Measurements from ENCODE around the gene CXCR3. TPM values are rescaled to one million over a fixed set of nuclear protein-coding genes. Genes with fewer than 3 reads are reported as not detected.
A peak's percentile ranks its signal among the peaks of the same experiment; 100 is the strongest.

CXCR3 gene
- total and polyA plus RNA-seq, 10 of the 15 experiments (the other 5 are each of a cell fraction or from before 2014, with no cell fraction given), result 1.4 to 48.2 (median 15.7) TPM

DNA sequence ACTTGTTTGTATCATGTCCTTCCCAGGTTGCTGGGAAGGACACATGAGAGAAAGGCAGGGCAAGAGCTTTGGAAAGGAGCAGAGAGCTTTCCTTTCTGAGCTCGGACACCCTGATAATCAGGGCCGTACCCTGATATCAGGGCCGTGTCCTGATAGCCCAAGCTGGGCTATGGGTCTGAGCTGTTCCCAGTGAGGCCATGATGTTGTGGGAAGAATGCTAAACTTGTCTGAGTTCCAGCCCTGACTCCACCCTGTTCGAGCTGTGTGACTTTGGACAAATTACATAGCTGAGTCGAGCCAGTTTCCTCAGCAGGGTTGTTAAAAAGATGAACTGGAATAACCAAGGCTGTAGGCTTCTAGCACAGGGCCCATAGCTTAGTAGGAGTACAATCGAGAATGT is 3.3 kb upstream of the CXCR3 start:
- ChIA-PET CTCF (interaction anchor here (0.6 to 3.2 kb wide), 3 partner anchors 8 to 15 kb away, joined by 3 to 16 read pairs (median 3); no protein-coding TSS in a partner anchor), POLR2A (interaction anchor here (0.7 to 2.6 kb wide), 6 partner anchors 12 to 89 kb away, joined by 3 to 17 read pairs (median 4); partner anchors contain the start of gene OGT), RAD21 (ENCODE audit: unreplicated experiment) (interaction anchor here (0.6 to 6.6 kb wide), 7 partner anchors 8 to 89 kb away, joined by 3 to 44 read pairs (median 5); partner anchors contain the start of gene OGT), SMC1A (ENCODE audit: uncharacterized antibody, unreplicated experiment) (interaction anchor here (0.8 to 9.3 kb wide), 6 partner anchors 13 to 83 kb away, joined by 3 to 119 read pairs (median 4); no protein-coding TSS in a partner anchor)
- no peak overlapping the region for H3K9ac ChIP-seq (ENCODE audit: control insufficient read depth, insufficient read depth, low read length)
- no peaks in the 10 kb centered on the region for H3K27me3 ChIP-seq (replicated peaks in 1 of 2; ENCODE audit: control insufficient read depth in 2 of 2, insufficient read depth in 2 of 2, low read length in 1 of 2)
- FAIRE-seq (no peak), DNase-seq (ENCODE audit: low read depth, low spot score) (no peak), ATAC-seq (no peak)
- in situ Hi-C loops (cut with MboI), result no loop called here
- no peak overlapping the region for H2AFZ ChIP-seq (ENCODE audit: control insufficient read depth, low read depth, low read length)
- intact Hi-C loops (cut with micrococcal nuclease; ENCODE audit: unreplicated experiment), result loop anchor here (1.0 kb wide), 2 partner anchors 12 to 29 kb away; no protein-coding TSS in a partner anchor
- H3K4me2 ChIP-seq (ENCODE audit: control insufficient read depth, insufficient read depth), result no peak overlapping the region
- WGBS (ENCODE audit: insufficient coverage, insufficient replicate concordance, low lambda C conversion rate, missing lambda C conversion rate), result 74% methylated on average over 6 of the region's 6 CpGs
- H3K4me3 ChIP-seq, result no peak overlapping the region
- H3K4me1 ChIP-seq (ENCODE audit: control insufficient read depth, insufficient read depth, low read length), result peaks cover 56% of the 10 kb centered on the region
- no TSS peak for BruUV-seq (replicated peaks)
- peaks cover 15% of the 10 kb centered on the region for H3K79me2 ChIP-seq (ENCODE audit: control insufficient read depth, insufficient read depth, low read length)
- H3K36me3 ChIP-seq (ENCODE audit: control insufficient read depth in 2 of 2, insufficient read depth in 2 of 2, low read length in 1 of 2), result no peaks in the 10 kb centered on the region
- TF ChIP-seq TCF12 (IDR thresholded peaks at IDR 0.05; ENCODE audit: low read depth, low read length), result no peak
- TF ChIP-seq SREBF2 (IDR thresholded peaks at IDR 0.05; ENCODE audit: low read length), result no peak
- H3K27ac ChIP-seq (ENCODE audit: control insufficient read depth, insufficient read depth), result peak overlapping the region; percentile 89
- H3K9me3 ChIP-seq (replicated peaks; ENCODE audit: control insufficient read depth, insufficient read depth, low read length), result no peaks in the 10 kb centered on the region; the same call in 1 of the 3 replicates
- H4K20me1 ChIP-seq (ENCODE audit: control insufficient read depth, insufficient read depth), result no peaks in the 10 kb centered on the region

DNA sequence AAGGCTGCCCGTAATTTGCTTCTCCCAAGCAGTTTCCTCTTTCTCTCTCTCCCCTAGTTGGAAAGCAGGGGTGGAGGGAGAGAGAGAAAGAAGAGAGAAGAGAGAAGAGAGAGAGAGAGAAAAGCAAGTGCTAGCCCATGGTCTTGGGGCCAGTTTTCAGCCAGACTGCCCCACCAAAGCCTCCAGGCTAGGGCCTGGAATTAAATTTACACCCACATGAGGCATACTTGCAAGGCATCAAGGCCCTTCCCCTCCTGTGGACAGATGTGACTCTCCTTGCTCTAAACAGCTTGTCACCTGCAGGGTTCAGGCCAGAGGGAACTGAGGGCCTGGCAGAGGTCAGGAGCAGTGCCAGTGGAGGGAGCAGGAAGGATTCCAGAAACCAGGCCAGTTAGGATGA is 1.7 kb upstream of the CXCR3 start:
- Histone ChIP-seq H3K4me2 (ENCODE audit: control insufficient read depth, insufficient read depth) (no peak overlapping the region; the same call in 1 of the 2 replicates), H3K36me3 (ENCODE audit: control insufficient read depth in 2 of 2, insufficient read depth in 2 of 2, low read length in 1 of 2) (peaks cover 0 to 3% of the 10 kb centered on the region in 2 experiments; a peak in 1 of 4 replicates), H3K79me2 (ENCODE audit: control insufficient read depth, insufficient read depth, low read length) (peaks cover 22% of the 10 kb centered on the region), H4K20me1 (ENCODE audit: control insufficient read depth, insufficient read depth) (no peaks in the 10 kb centered on the region), H3K4me3 (no peak overlapping the region), H3K27me3 (replicated peaks in 1 of 2; ENCODE audit: control insufficient read depth in 2 of 2, insufficient read depth in 2 of 2, low read length in 1 of 2) (no peaks in the 10 kb centered on the region), H3K4me1 (ENCODE audit: control insufficient read depth, insufficient read depth, low read length) (peaks cover 53% of the 10 kb centered on the region), H3K9me3 (replicated peaks; ENCODE audit: control insufficient read depth, insufficient read depth, low read length) (no peaks in the 10 kb centered on the region; the same call in 1 of the 3 replicates), H2AFZ (ENCODE audit: control insufficient read depth, low read depth, low read length) (no peak overlapping the region), H3K9ac (ENCODE audit: control insufficient read depth, insufficient read depth, low read length) (0 out of 2 replicates have a peak overlapping the region, but pooled peaks have one; percentile 24), H3K27ac (ENCODE audit: control insufficient read depth, insufficient read depth) (peak overlapping the region; percentile 90)
- intact Hi-C loops (cut with micrococcal nuclease; ENCODE audit: unreplicated experiment) (loop anchor here (5.0 kb wide), 1 partner anchor 78 kb away; no protein-coding TSS in a partner anchor), in situ Hi-C loops (cut with MboI) (loop anchor here (5.0 kb wide), 1 partner anchor 32 kb away; no protein-coding TSS in a partner anchor)
- CTCF ChIA-PET, result interaction anchor here (1.0 to 3.4 kb wide), 4 partner anchors 9 to 31 kb away, joined by 3 to 24 read pairs (median 10); no protein-coding TSS in a partner anchor
- FAIRE-seq (no peak), ATAC-seq (no peak), DNase-seq (ENCODE audit: low read depth, low spot score) (no peak)
- POLR2A ChIA-PET, result interaction anchor here (1.5 to 1.7 kb wide), 2 partner anchors 10 to 86 kb away, joined by 4 to 9 read pairs; no protein-coding TSS in a partner anchor
- no CpG with 5 or more reads among the region's 1 CpG for WGBS (ENCODE audit: insufficient coverage, insufficient replicate concordance, low lambda C conversion rate, missing lambda C conversion rate)
- RAD21 ChIA-PET (ENCODE audit: unreplicated experiment), result interaction anchor here (0.9 to 3.8 kb wide), 7 partner anchors 13 to 89 kb away, joined by 3 to 24 read pairs (median 13); no protein-coding TSS in a partner anchor
- BruUV-seq (replicated peaks), result no TSS peak
- TF ChIP-seq ZNF217 (IDR thresholded peaks at IDR 0.05) (no peak), HDGF (IDR thresholded peaks at IDR 0.05) (no peak), FOXM1 (IDR thresholded peaks at IDR 0.05; ENCODE audit: low read depth, low read length) (no peak), ZBED1 (IDR thresholded peaks at IDR 0.05; ENCODE audit: borderline replicate concordance) (no peak)
- TF ChIP-seq, protein P1, sequence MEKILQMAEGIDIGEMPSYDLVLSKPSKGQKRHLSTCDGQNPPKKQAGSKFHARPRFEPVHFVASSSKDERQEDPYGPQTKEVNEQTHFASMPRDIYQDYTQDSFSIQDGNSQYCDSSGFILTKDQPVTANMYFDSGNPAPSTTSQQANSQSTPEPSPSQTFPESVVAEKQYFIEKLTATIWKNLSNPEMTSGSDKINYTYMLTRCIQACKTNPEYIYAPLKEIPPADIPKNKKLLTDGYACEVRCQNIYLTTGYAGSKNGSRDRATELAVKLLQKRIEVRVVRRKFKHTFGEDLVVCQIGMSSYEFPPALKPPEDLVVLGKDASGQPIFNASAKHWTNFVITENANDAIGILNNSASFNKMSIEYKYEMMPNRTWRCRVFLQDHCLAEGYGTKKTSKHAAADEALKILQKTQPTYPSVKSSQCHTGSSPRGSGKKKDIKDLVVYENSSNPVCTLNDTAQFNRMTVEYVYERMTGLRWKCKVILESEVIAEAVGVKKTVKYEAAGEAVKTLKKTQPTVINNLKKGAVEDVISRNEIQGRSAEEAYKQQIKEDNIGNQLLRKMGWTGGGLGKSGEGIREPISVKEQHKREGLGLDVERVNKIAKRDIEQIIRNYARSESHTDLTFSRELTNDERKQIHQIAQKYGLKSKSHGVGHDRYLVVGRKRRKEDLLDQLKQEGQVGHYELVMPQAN (conservative IDR thresholded peaks at IDR 0.05), result no peak
- TF ChIP-seq, protein P2, sequence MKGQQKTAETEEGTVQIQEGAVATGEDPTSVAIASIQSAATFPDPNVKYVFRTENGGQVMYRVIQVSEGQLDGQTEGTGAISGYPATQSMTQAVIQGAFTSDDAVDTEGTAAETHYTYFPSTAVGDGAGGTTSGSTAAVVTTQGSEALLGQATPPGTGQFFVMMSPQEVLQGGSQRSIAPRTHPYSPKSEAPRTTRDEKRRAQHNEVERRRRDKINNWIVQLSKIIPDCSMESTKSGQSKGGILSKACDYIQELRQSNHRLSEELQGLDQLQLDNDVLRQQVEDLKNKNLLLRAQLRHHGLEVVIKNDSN (IDR thresholded peaks at IDR 0.05; ENCODE audit: borderline replicate concordance, extremely low read length, insufficient read depth, low read depth, low read length), result no peak
- TF ChIP-seq, protein P3, sequence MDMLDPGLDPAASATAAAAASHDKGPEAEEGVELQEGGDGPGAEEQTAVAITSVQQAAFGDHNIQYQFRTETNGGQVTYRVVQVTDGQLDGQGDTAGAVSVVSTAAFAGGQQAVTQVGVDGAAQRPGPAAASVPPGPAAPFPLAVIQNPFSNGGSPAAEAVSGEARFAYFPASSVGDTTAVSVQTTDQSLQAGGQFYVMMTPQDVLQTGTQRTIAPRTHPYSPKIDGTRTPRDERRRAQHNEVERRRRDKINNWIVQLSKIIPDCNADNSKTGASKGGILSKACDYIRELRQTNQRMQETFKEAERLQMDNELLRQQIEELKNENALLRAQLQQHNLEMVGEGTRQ (IDR thresholded peaks at IDR 0.05; ENCODE audit: borderline replicate concordance, low read depth, low read length), result no peak
- SMC1A ChIA-PET (ENCODE audit: uncharacterized antibody, unreplicated experiment), result interaction anchor here (1.6 to 9.3 kb wide), 3 partner anchors 10 to 68 kb away, joined by 3 to 119 read pairs (median 7); no protein-coding TSS in a partner anchor
